Muscle of leg (tissue), 11 donors: ENCODE results near the gene RPS6KA2. TPM values are rescaled to one million over a fixed set of nuclear protein-coding genes. Genes with fewer than 3 reads are reported as not detected.

Source experiments
- DNase-seq: peaks from one replicate; pipeline ENCODE4 v3.0.0; 2013
- H3K27ac ChIP-seq: one replicate; pipeline ENCODE4 v1.5.1; 2013; ENCODE audit warnings: mild to moderate bottlenecking, low read length, control low read depth
- H3K27me3 ChIP-seq: one replicate; pipeline ENCODE4 v1.6.1; 2013; ENCODE audit warnings: low read length; ENCODE audit not compliant: control insufficient read depth, insufficient read depth
- H3K36me3 ChIP-seq: one replicate; pipeline ENCODE4 v1.6.1; 2013; ENCODE audit warnings: low read length; ENCODE audit not compliant: control insufficient read depth, insufficient read depth
- H3K4me1 ChIP-seq: one replicate; pipeline ENCODE4 v1.6.1; 2013; ENCODE audit warnings: low read length; ENCODE audit not compliant: control insufficient read depth, insufficient read depth
- H3K4me3 ChIP-seq: one replicate; pipeline ENCODE4 v1.5.1; 2013; ENCODE audit warnings: low read length, control low read depth
- H3K9me3 ChIP-seq: replicated peaks from 2 replicates; pipeline ENCODE4 v1.6.1; 2013; ENCODE audit warnings: low read depth, low read length; ENCODE audit not compliant: control insufficient read depth
- WGBS: methylation state at CpG from one replicate; pipeline ENCODE4 v1.1.5; 2013; ENCODE audit warnings: missing lambda C conversion rate; ENCODE audit not compliant: insufficient coverage; 5-methylcytosine and 5-hydroxymethylcytosine counted together
- polyA plus RNA-seq, 8 donors: library from polyadenylated mRNA; unstranded; fragments of 120-200 nt; gene quantifications; one replicate each; pipeline versions ENCODE4 v1.2.1 to v1.2.3, GENCODE V29; 2013; ENCODE audit warnings: inconsistent platforms in 1 of 8, low replicate concordance in 1 of 8; ENCODE audit not compliant: insufficient read length in 8 of 8, insufficient read depth in 1 of 8
- total RNA-seq: library from RNA; stranded (reverse); fragments of 120-200 nt; gene quantifications from one replicate; pipeline ENCODE4 v1.2.4, GENCODE V29; 2013

Gene RPS6KA2
- total and polyA plus RNA-seq, 9 donors, result 15.4 to 29.2 (median 24.6) TPM

DNA sequence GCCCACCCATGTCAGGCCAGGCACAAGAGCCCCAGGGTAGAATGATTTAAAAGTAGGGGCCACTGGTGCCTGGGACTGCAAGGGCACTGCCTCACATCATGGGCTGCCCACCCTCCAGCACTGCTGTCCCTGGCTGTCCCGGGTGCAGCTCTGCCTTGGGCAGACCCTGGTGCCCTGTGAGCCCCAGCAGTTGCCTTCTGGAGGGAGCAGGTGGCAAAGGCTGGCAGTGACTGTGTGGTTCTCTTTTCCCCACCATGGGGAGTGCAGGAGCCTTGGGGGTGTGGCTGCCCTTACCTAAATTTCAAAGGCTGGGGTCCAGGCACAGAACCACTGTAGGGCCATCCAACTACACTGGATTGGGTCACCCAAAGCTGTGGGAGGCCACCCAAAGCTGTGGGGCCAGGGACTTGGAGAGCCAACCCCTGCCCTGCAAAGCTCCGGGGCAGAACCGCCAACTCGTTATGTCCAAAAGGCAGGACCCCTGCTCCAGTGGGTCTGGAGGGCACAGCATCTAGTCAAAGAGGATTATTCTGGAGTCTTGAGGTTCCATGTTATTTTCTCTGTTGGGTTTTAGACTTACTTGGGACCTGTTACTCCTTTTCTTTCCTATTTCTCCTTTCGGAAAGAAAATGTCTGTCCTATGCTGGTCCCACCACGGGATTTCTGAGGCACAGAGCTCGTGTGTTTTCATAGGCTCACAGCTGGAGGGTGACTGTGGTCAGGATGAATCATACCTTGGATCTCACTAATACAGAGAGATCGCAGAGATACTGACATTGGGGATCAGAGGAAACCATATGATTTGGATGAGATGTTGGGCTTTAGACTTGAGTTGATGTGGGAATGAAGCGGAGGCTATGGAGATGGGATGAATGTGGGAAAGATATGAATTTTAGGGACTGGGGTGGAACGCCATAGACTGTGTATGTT is 105.9 kb downstream of the RPS6KA2 start:
- Histone ChIP-seq H3K27me3 (no peaks in the 10 kb centered on the region), H3K36me3 (peaks cover 9% of the 10 kb centered on the region), H3K4me3 (no peak overlapping the region), H3K27ac (no peak overlapping the region), H3K4me1 (no peaks in the 10 kb centered on the region), H3K9me3 (peaks cover 4% of the 10 kb centered on the region)
- no peak for DNase-seq
- 90% methylated on average over 4 of the region's 10 CpGs for WGBS

- WGBS, result 72% methylated on average over 6 of the region's 7 CpGs
- DNase-seq, result no peak
- peaks cover 9% of the 10 kb centered on the region for H3K36me3 ChIP-seq
- no peaks in the 10 kb centered on the region for H3K4me1 ChIP-seq
- no peak overlapping the region for H3K4me3 ChIP-seq
- H3K27me3 ChIP-seq, result no peaks in the 10 kb centered on the region
- H3K9me3 ChIP-seq, result peaks cover 4% of the 10 kb centered on the region
- H3K27ac ChIP-seq, result no peak overlapping the region
These were observed 110.7 kb downstream of the RPS6KA2 start for GRCh38 chr6:166516251-166516884.

DNA sequence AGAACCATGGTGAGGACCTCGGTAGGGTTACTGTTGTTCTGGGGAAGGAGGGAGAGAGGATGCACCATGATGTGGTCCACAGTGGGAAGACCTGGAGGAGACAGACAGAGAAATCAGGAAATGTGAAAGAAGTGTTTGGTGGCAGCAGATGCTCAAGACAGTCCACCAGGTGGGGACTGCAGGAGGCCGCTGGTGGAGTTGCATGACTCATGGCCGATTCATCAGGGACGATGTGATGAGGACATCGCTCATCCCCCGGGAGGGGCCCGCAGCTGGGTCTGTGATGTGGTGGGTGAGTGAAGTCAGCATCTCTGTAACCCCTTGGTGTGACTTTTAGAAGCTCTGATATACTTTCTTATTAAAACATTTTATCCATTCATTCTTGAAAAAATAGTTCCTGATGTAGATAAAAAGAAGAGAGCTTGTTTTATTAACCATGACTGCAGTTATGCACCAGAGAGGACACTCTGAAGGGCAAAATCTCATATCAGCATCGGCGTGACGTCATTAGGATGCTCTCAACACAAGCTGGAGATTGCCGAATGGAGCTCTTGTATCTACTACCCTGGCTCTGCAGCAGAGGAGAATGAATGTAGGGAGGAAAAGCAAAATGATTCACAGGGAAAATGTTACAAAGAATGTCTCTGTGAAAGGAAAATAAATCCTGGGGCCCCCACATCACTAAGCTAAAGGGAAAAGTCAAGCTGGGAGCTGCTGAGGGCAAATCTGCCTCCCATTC is 111.8 kb downstream of the RPS6KA2 start:
- DNase-seq, result no peak
- no peaks in the 10 kb centered on the region for H3K4me1 ChIP-seq
- H3K27me3 ChIP-seq, result no peaks in the 10 kb centered on the region
- peaks cover 9% of the 10 kb centered on the region for H3K36me3 ChIP-seq
- H3K27ac ChIP-seq, result no peak overlapping the region
- peaks cover 4% of the 10 kb centered on the region for H3K9me3 ChIP-seq
- H3K4me3 ChIP-seq, result no peak overlapping the region
- 79% methylated on average over 6 of the region's 11 CpGs for WGBS

DNA sequence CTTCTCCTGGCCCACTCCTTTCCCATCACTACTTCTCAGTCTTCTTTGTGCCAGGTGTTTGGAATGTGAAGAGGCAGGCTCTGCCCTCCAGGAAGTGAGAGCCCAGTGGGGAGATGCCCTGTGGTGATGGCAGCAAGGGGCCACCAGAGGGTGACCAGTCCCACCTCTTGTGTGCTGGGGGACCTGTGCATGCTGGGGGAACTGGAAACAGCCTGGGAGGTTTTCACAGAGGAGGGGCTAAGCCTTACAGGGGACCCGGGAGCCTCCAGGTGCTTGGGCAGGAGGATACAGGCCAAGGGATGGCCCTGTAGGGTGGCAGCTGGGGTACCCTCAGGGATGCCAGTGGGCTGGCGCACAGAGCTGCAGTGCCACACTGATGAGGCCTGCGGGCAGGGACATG is 112.9 kb downstream of the RPS6KA2 start:
- DNase-seq, result no peak
- Histone ChIP-seq H3K4me3 (no peak overlapping the region), H3K27ac (no peak overlapping the region), H3K9me3 (peaks cover 4% of the 10 kb centered on the region), H3K27me3 (no peaks in the 10 kb centered on the region), H3K36me3 (peaks cover 10% of the 10 kb centered on the region), H3K4me1 (no peaks in the 10 kb centered on the region)
- WGBS, result 97% methylated on average over 3 of the region's 3 CpGs

DNA sequence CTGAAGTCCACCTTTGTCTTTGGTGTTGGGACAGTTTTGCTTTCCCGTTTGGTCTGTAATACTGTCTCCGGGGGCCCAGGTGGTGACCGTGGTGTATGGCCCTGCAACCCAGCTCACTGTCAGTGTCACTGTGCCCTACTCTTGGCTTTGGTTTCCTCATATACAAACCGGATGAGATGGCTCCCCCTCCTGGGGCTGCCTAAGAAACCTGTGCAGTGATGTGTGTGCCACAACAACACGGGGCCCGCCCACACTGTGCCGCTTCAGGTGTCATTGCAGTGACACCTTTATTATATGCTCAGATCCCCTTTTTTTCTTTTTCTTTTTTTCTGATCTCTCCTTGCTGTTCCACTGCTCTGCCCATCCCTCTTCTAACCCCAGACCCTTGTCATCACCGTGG is 114.5 kb downstream of the RPS6KA2 start:
- WGBS, result 90% methylated on average over 8 of the region's 8 CpGs
- H3K4me3 ChIP-seq, result no peak overlapping the region
- no peaks in the 10 kb centered on the region for H3K9me3 ChIP-seq
- H3K36me3 ChIP-seq, result peaks cover 23% of the 10 kb centered on the region
- DNase-seq, result no peak
- no peak overlapping the region for H3K27ac ChIP-seq
- H3K4me1 ChIP-seq, result no peaks in the 10 kb centered on the region
- H3K27me3 ChIP-seq, result no peaks in the 10 kb centered on the region

DNA sequence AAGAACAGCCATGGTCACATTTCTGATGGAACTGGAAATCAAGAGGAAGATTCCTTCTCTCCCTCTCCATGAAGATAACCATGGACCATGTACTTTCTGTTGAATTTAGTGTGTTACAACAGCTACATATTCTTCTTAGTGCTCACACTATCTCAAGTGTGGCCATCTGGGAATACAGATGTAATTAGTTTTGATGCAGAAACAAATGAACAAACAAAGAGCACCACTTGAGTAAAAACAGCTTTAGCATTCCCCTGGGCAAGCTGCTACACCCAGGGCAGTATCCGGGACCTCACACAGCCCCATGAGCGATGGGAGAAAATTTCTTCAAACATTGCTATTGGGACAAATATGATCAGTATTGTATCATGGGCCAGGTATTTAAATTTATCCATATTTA is 115.7 kb downstream of the RPS6KA2 start:
- Histone ChIP-seq H3K4me1 (no peaks in the 10 kb centered on the region), H3K36me3 (peaks cover 27% of the 10 kb centered on the region), H3K4me3 (no peak overlapping the region), H3K27me3 (no peaks in the 10 kb centered on the region), H3K27ac (no peak overlapping the region), H3K9me3 (no peaks in the 10 kb centered on the region)
- DNase-seq, result no peak
- WGBS, result no CpG with 5 or more reads among the region's 2 CpGs

DNA sequence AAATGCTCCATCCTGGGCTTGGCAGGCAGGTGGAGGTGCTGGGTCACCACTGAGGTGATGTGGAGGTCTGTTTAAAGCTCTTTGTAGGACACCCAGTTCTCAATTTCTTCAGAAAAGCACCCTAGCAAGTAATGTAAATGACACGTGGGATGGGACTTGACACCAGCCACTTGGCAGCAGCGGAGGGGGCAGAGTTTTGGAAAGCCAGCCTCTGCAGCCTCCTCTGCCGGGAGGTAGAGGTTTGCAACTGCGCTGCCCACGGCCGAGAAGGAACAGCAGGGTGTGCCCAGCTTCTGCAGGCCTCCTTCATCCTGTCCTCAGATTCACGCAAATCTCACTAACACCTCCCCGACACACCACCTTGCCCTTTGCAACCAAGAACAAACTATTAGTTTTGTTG is 117.9 kb downstream of the RPS6KA2 start:
- H3K4me1 ChIP-seq, result no peaks in the 10 kb centered on the region
- no peaks in the 10 kb centered on the region for H3K27me3 ChIP-seq
- no peak for DNase-seq
- H3K9me3 ChIP-seq, result no peaks in the 10 kb centered on the region
- 86% methylated on average over 6 of the region's 8 CpGs for WGBS
- peaks cover 25% of the 10 kb centered on the region for H3K36me3 ChIP-seq
- no peak overlapping the region for H3K27ac ChIP-seq
- H3K4me3 ChIP-seq, result no peak overlapping the region

GRCh38 chr6:166508726-166509125 is 118.3 kb downstream of the RPS6KA2 start:
- DNase-seq, result no peak
- no peak overlapping the region for H3K27ac ChIP-seq
- 92% methylated on average over 5 of the region's 11 CpGs for WGBS
- H3K4me1 ChIP-seq, result no peaks in the 10 kb centered on the region
- H3K4me3 ChIP-seq, result no peak overlapping the region
- peaks cover 29% of the 10 kb centered on the region for H3K36me3 ChIP-seq
- no peaks in the 10 kb centered on the region for H3K27me3 ChIP-seq
- no peaks in the 10 kb centered on the region for H3K9me3 ChIP-seq

DNA sequence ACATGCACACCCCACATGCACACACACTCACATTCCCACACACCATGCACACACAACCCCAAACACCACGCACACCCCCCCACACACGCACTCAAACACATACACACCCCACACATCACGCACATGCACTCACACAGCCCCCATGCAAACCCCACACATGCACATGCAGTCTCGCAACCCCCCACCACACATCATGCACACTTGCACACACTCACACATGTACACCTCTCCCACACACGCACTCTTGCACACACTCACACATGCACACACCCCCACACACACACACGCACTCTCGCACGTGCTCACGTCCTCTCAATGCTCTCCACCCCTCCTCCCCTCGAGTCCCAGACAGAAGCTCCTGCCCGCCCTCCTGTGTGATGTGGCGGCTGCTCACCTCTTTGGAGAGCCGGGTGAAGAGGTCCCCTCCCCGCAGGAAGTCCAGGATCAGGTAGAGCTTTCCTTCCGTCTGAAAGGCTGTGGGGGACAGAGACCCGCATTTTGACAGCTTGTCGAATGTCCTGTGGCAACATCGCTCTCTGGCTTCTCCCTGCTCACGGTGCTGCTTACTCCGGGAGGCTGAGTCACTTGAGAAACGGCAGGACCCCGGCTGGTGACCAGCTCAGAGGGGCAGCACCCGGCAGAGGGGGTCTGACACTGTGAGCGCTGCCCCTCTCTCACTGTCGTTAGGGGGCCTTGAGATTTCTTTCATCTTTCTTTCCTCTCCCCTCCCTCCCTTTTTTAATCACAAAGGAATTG is 119.1 kb downstream of the RPS6KA2 start:
- Histone ChIP-seq H3K27ac (no peak overlapping the region), H3K4me1 (no peaks in the 10 kb centered on the region), H3K36me3 (peaks cover 35% of the 10 kb centered on the region), H3K9me3 (no peaks in the 10 kb centered on the region), H3K4me3 (no peak overlapping the region), H3K27me3 (no peaks in the 10 kb centered on the region)
- no peak for DNase-seq
- WGBS, result 74% methylated on average over 19 of the region's 25 CpGs
